ENCODE data around the gene HSPB1.
"Not testable (repeated sequence)": the region's sequence is repeated elsewhere in the genome, so short reads cannot be mapped to it uniquely, and the experiment has no call there.

The HSPB1 gene

DNA sequence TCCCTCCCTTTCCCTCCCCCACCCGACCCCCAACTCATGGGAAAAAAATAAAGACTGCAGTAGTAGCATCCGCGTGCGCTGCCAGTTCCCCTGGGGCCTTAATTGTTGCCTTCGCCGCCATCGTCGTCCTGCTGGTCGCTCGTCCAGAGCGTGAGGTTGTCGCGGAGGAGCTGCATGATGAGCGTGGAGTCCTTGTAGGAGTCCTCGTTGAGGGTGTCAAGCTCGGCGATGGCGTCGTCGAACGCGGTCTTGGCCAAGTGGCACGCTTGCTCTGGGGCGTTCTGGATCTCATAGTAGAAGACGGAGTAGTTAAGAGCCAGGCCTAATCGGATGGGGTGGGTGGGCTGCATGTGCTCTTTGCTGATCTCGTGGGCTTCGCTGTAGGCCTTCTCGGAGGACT, 27.0 kb downstream of the HSPB1 start:
- H3K4me3 ChIP-seq (ENCODE audit: low read depth, low read length): no peak overlapping the region
- no peak for DNase-seq (ENCODE audit: low read depth)
- TF ChIP-seq, protein P1, sequence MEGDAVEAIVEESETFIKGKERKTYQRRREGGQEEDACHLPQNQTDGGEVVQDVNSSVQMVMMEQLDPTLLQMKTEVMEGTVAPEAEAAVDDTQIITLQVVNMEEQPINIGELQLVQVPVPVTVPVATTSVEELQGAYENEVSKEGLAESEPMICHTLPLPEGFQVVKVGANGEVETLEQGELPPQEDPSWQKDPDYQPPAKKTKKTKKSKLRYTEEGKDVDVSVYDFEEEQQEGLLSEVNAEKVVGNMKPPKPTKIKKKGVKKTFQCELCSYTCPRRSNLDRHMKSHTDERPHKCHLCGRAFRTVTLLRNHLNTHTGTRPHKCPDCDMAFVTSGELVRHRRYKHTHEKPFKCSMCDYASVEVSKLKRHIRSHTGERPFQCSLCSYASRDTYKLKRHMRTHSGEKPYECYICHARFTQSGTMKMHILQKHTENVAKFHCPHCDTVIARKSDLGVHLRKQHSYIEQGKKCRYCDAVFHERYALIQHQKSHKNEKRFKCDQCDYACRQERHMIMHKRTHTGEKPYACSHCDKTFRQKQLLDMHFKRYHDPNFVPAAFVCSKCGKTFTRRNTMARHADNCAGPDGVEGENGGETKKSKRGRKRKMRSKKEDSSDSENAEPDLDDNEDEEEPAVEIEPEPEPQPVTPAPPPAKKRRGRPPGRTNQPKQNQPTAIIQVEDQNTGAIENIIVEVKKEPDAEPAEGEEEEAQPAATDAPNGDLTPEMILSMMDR (IDR thresholded peaks at IDR 0.05; ENCODE audit: control insufficient read depth, extremely low read depth, insufficient read depth): no peak

DNA sequence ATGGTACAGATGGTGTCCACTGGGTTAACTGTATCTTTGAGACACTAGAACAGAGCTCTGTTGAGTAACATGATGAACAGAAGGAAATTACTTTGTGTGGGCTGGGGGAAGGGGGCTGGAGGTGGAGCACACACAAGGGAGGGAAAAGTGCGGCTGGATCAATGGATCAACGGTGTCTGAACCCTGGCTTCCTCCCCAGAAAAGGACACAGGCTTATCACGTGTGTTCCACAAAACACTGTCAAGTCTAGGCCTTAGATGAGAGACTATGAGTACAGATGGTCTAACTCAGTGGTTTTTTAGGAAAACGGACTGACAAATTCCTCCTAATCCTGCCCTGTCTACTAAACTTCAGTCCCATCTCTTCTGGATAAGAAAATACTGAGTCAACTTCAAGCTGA, 27.8 kb downstream of the HSPB1 start:
- H3K4me3 ChIP-seq (ENCODE audit: low read depth, low read length): no peak overlapping the region
- no peak for DNase-seq (ENCODE audit: low read depth)
- TF ChIP-seq, protein P1 (IDR thresholded peaks at IDR 0.05; ENCODE audit: control insufficient read depth, extremely low read depth, insufficient read depth): no peak

DNA sequence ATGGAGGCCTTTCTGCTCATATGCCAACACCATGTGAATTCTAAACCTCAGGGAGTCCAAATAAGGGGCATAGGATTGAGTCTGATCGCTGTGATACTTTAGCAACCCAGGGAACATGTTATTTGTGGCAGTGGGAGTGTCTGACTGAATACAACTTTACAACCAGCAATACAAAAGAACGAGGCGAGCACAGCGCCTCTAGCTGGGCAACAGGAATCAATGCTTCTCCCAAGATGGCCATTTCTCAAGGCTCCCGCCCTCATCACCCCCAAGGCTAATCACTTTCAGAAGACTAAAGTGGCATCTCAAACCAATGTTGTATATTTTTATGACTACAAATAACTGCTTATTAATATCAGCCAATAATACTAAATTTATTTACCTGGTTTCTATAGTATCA, 28.2 kb downstream of the HSPB1 start:
- DNase-seq (ENCODE audit: low read depth): no peak
- TF ChIP-seq, protein P1 (IDR thresholded peaks at IDR 0.05; ENCODE audit: control insufficient read depth, extremely low read depth, insufficient read depth): no peak
- H3K4me3 ChIP-seq (ENCODE audit: low read depth, low read length): no peak overlapping the region

DNA sequence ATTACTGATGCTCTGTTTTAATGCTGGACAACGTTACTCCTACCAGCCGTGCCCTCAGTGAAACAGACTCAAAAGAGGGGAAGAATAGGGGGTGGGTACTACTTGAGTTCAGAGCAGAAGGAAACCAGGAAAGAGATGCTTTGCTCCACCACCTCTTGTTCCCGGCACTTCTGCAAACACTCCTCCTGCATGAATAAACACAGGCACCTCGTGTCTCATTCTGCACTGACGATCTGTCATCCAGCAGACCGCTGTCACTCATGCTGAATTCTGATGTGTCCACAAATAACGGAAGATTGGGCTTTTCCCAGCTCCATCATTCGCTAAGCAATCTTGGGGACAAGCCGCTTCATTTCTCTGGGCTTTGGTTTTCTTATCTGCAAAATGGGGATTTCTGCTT, 29.6 kb downstream of the HSPB1 start:
- TF ChIP-seq, protein P1 (IDR thresholded peaks at IDR 0.05; ENCODE audit: control insufficient read depth, extremely low read depth, insufficient read depth): no peak
- no peak overlapping the region for H3K4me3 ChIP-seq (ENCODE audit: low read depth, low read length)
- no peak for DNase-seq (ENCODE audit: low read depth)

DNA sequence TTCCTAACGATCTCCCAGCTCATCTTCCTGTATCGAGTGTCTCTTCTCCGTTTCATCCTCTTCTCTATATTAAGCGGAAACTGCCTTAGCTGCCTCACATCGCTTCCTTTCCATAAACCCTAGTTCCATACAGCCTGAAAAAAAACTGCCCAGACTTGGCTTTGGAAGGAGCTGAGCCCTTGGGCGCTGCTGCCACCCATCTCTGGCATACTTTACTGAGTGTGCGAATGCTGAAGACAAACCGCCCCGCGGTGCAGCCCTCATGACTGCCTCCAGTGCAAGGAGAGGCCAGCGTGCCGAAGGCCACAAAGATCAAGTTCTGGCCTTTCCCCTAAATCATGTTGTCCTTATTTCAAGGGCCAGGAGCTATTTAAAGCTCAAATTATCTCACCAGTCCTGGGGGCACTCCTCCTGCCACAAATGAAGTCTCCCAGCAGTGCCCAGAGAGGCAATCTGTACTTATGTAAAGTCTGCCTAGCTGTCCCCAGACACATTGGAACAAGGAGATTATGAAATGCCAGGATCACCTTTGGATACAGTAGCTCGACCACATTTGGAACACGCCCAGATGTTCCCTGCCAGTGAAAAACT, 31.1 kb downstream of the HSPB1 start:
- no peak for DNase-seq (ENCODE audit: low read depth)
- TF ChIP-seq, protein P1 (IDR thresholded peaks at IDR 0.05; ENCODE audit: control insufficient read depth, extremely low read depth, insufficient read depth): no peak
- no peak overlapping the region for H3K4me3 ChIP-seq (ENCODE audit: low read depth, low read length)

DNA sequence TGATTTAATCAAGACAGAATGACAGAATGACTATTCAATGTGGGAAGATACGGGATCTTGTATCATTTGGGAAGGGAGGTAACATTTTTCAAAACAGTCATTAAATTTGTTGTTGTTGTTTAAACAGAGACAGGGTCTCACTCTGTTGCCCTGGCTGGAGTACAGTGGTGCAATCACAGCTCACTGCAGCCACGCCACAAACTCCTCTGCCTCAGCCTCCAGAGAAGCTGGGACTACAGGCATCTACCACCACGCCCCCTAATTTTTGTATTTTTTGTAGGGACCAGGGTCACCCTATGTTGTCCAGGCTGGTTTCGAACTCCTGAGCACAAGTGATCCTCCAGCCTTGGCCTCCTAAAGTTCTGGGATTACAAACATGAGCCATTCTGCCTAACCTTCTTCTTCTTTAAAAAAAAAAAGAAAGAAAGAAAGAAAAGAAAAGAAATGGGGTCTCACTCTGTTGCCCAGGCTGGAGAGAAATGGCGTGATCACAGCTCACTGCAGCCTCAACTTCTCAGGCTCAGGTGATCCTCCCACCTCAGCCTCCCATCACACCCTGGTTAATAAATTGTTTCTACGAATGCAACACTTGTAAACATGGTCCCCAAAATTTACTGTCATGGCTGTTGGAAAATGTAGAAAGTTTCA, 32.0 kb downstream of the HSPB1 start:
- TF ChIP-seq, protein P1 (IDR thresholded peaks at IDR 0.05; ENCODE audit: control insufficient read depth, extremely low read depth, insufficient read depth): no peak
- no peak overlapping the region for H3K4me3 ChIP-seq (ENCODE audit: low read depth, low read length)
- no peak for DNase-seq (ENCODE audit: low read depth)

DNA sequence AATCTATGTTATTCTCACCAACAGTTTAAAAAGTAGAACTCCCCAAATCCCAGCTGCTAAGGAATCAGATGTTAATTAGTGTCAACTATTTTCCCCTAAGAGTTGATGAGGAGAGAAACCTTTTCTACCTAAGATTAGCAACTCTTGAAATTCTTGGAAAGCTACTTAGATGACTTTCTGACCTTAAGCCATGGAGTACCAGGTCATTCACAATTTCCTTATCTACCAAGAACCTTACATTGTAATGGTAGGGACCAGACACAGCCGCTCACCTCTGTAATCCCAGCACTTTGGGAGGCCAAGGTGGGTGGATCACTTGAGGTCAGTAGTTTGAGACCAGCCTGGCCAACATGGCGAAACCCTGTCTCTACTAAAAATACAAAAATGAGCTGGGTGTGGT, 32.9 kb downstream of the HSPB1 start:
- not testable (repeated sequence) for DNase-seq (ENCODE audit: low read depth); H3K4me3 ChIP-seq (ENCODE audit: low read depth, low read length)
